Astrocyte (in vitro differentiated cells and primary cell): Measurements from ENCODE around the gene DYNC1LI2. TPM values are rescaled to one million over a fixed set of nuclear protein-coding genes. Genes with fewer than 3 reads are reported as not detected.
A peak's percentile ranks its signal among the peaks of the same experiment; 100 is the strongest.

Source experiments
- DNase-seq: peaks from one replicate; pipeline ENCODE4 v3.0.0-alpha.2; 2010; ENCODE audit warnings: low read depth
- FAIRE-seq: peaks from 2 replicates; lab custom pipeline; 2011; peaks lifted over from hg19 to GRCh38; lab: Jason Lieb, UNC
- H2AFZ ChIP-seq: 2 replicates; pipeline ENCODE4 v1.6.0; 2012; ENCODE audit warnings: low read depth, low read length, inconsistent platforms
- H3K27ac ChIP-seq: 2 replicates; pipeline ENCODE4 v1.5.1; 2011; ENCODE audit warnings: low read depth, low read length, inconsistent platforms
- H3K27me3 ChIP-seq: 2 replicates; pipeline ENCODE4 v1.6.0; 2011; ENCODE audit warnings: low read length, inconsistent platforms; ENCODE audit not compliant: insufficient read depth
- H3K36me3 ChIP-seq: 2 replicates; pipeline ENCODE4 v1.5.1; 2011; ENCODE audit warnings: low read length, inconsistent platforms; ENCODE audit not compliant: insufficient read depth
- H3K4me1 ChIP-seq: 2 replicates; pipeline ENCODE4 v1.5.1; 2011; ENCODE audit warnings: low read length, inconsistent platforms; ENCODE audit not compliant: insufficient read depth
- H3K4me2 ChIP-seq: 2 replicates; pipeline ENCODE4 v1.6.0; 2012; ENCODE audit warnings: low read length, inconsistent platforms
- H3K4me3 ChIP-seq: 2 replicates; pipeline ENCODE4 v1.5.1; 2011; ENCODE audit warnings: low read depth, mild to moderate bottlenecking, low read length, inconsistent platforms; ENCODE audit not compliant: insufficient read depth
- H3K79me2 ChIP-seq: 2 replicates; pipeline ENCODE4 v1.6.0; 2012; ENCODE audit warnings: mild to moderate bottlenecking, low read length, inconsistent platforms; ENCODE audit not compliant: insufficient read depth
- H3K9ac ChIP-seq: 2 replicates; pipeline ENCODE4 v1.6.0; 2012; ENCODE audit warnings: mild to moderate bottlenecking, low read length, inconsistent platforms
- H3K9me3 ChIP-seq: 2 replicates; pipeline ENCODE4 v1.5.1; 2012; ENCODE audit warnings: low read depth, mild to moderate bottlenecking, low read length, inconsistent platforms; ENCODE audit not compliant: insufficient read depth
- H4K20me1 ChIP-seq: 2 replicates; pipeline ENCODE4 v1.6.0; 2012; ENCODE audit warnings: low read length, inconsistent platforms; ENCODE audit not compliant: insufficient read depth
- H3K27ac Mint-ChIP-seq: one replicate; pipeline ENCODE4 v1.8.0; 2021; ENCODE audit warnings: mild to moderate bottlenecking, mixed read lengths; ENCODE audit not compliant: unreplicated experiment
- H3K27me3 Mint-ChIP-seq: one replicate; pipeline ENCODE4 v1.8.0; 2021; ENCODE audit warnings: low read depth, mixed read lengths; ENCODE audit not compliant: unreplicated experiment
- H3K36me3 Mint-ChIP-seq: one replicate; pipeline ENCODE4 v1.8.0; 2021; ENCODE audit warnings: low read depth, mixed read lengths; ENCODE audit not compliant: unreplicated experiment
- H3K4me1 Mint-ChIP-seq: one replicate; pipeline ENCODE4 v1.8.0; 2021; ENCODE audit warnings: low read depth, mixed read lengths; ENCODE audit not compliant: unreplicated experiment
- H3K4me3 Mint-ChIP-seq: one replicate; pipeline ENCODE4 v1.8.0; 2021; ENCODE audit warnings: mild to moderate bottlenecking, moderate library complexity, mixed read lengths; ENCODE audit not compliant: unreplicated experiment
- H3K9me3 Mint-ChIP-seq: one replicate; pipeline ENCODE4 v1.8.0; 2021; ENCODE audit warnings: mild to moderate bottlenecking, mixed read lengths; ENCODE audit not compliant: unreplicated experiment
- EZH2 ChIP-seq: IDR thresholded peaks from 2 replicates; pipeline ENCODE4 v1.6.1; 2012; ENCODE audit warnings: mild to moderate bottlenecking, low read length, inconsistent platforms; ENCODE audit not compliant: insufficient read depth
- total RNA-seq: library from RNA; stranded (reverse); gene quantifications from 2 replicates; pipeline ENCODE4 v1.2.1, GENCODE V29; 2021
- TF ChIP-seq, protein P1 (sequence below): IDR thresholded peaks from 2 replicates; pipeline ENCODE4 v1.5.1; 2011; ENCODE audit warnings: low read depth, mild to moderate bottlenecking, inconsistent platforms, low read length, moderate library complexity; ENCODE audit not compliant: insufficient read depth

DYNC1LI2 gene
- total RNA-seq, 1 donor from 2014 or later = 150 TPM

DNA sequence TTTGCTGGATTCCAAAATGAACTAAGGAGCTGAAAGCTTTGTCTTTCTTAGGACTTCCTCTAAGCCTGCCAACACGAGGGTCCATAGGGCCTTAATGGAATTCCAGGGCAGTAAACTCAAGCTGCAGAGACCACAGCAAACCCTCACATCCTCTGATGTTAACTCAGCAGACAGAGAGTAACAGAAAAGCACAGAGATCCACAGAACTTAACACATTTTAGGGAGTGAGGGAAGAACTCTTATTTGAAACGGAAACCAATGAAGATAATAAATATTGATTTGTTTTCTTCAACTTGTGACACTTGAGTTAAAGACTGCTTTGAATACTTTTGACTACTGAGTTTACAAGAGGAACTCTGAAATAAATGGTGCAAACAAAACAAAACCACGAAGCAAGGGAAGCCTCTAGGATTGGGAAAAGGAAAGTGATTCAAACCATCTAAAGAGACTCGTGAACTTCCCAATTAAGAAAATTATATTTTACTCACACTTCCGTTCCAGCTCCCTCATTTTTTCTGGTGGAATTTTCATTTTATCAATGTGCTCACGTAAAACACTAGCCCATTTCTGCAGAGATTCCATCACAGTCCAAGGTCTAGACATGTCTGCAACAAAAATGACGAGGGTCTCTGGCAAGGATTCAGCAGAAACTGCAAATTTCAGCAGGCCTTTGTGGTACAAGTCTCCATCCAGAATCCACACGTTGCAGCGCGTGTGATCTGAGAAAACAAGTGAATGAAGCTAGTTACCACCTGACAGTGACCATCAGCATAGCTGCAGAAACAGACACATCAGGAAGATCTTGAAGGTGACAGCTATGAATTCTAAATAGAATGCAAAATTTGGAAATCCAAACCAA, 9.2 kb downstream of the DYNC1LI2 start:
- Histone ChIP-seq H3K79me2 (peaks cover 79% of the 10 kb centered on the region), H3K4me3 (no peak overlapping the region), H3K9ac (peak overlapping the region; percentile 72), H3K27me3 (no peaks in the 10 kb centered on the region), H3K27ac (peak overlapping the region; percentile 86), H4K20me1 (peaks cover 73% of the 10 kb centered on the region), H3K4me2 (peak overlapping the region; percentile 61), H2AFZ (no peak overlapping the region), H3K9me3 (no peaks in the 10 kb centered on the region), H3K4me1 (peaks cover 30% of the 10 kb centered on the region), H3K36me3 (peaks cover 57% of the 10 kb centered on the region)
- Mint-ChIP-seq H3K4me1 (peaks cover 36% of the 10 kb centered on the region), H3K27ac (peak overlapping the region; percentile 97), H3K4me3 (peak overlapping the region; percentile 47), H3K36me3 (peaks cover 18% of the 10 kb centered on the region), H3K27me3 (no peaks in the 10 kb centered on the region), H3K9me3 (no peaks in the 10 kb centered on the region)
- FAIRE-seq = no peak
- TF ChIP-seq EZH2 = no peak
- TF ChIP-seq, protein P1, sequence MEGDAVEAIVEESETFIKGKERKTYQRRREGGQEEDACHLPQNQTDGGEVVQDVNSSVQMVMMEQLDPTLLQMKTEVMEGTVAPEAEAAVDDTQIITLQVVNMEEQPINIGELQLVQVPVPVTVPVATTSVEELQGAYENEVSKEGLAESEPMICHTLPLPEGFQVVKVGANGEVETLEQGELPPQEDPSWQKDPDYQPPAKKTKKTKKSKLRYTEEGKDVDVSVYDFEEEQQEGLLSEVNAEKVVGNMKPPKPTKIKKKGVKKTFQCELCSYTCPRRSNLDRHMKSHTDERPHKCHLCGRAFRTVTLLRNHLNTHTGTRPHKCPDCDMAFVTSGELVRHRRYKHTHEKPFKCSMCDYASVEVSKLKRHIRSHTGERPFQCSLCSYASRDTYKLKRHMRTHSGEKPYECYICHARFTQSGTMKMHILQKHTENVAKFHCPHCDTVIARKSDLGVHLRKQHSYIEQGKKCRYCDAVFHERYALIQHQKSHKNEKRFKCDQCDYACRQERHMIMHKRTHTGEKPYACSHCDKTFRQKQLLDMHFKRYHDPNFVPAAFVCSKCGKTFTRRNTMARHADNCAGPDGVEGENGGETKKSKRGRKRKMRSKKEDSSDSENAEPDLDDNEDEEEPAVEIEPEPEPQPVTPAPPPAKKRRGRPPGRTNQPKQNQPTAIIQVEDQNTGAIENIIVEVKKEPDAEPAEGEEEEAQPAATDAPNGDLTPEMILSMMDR = no peak
- DNase-seq = peak; percentile 67

DNA sequence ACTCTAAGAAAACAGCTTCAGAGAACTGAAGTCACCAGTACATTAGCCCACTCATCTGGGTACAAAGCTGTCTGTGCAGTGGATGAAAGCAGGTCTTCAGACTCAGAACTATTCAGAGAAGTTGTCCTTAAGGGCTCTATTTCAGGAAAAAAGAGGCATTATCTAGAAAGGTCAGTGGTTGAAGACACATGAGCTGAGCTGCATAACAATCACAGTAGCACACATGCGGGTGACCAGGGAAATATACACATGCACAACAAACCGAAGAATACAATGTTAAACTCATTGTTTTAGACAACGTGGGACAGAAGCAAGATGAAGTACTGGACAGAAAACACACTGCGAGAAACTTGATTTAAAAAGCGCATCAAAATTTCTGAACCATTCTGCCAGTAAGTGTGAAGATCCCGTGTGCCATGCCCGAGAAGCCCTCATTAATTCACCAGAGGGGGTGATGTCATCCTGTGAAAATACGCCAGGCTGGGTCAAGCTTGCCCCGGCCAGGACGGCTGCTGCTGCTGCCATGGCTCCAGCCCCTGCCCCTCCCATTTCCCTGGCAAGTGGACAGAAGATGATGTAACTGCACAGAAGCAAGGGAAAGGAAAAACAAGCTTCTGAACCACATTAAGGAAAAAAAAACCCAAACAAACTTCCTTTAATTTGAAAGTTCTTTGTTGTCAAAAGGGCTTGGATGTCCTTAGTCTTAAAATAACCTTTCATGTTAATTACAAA, 10.1 kb downstream of the DYNC1LI2 start:
- peak overlapping the region; percentile 72 for H3K9ac ChIP-seq
- H4K20me1 ChIP-seq = peaks cover 73% of the 10 kb centered on the region
- no peak overlapping the region for H3K4me3 Mint-ChIP-seq

More for the DNA sequence above, 10.1 kb downstream of the DYNC1LI2 start:
- Mint-ChIP-seq H3K27ac (peak overlapping the region; percentile 97), H3K9me3 (no peaks in the 10 kb centered on the region), H3K27me3 (no peaks in the 10 kb centered on the region), H3K36me3 (peaks cover 15% of the 10 kb centered on the region), H3K4me1 (peaks cover 30% of the 10 kb centered on the region)
- Histone ChIP-seq H2AFZ (no peak overlapping the region), H3K4me2 (peak overlapping the region; percentile 61), H3K4me1 (peaks cover 30% of the 10 kb centered on the region), H3K36me3 (peaks cover 57% of the 10 kb centered on the region), H3K4me3 (no peak overlapping the region), H3K27me3 (no peaks in the 10 kb centered on the region), H3K9me3 (no peaks in the 10 kb centered on the region), H3K27ac (peak overlapping the region; percentile 86), H3K79me2 (peaks cover 76% of the 10 kb centered on the region)
- DNase-seq = peak; percentile 88
- TF ChIP-seq EZH2 = no peak
- TF ChIP-seq, protein P1 = no peak
- no peak for FAIRE-seq
